HG03039 (cell line): ENCODE data around the gene TEX9.
A peak's percentile ranks its signal among the peaks of the same experiment; 100 is the strongest.
"Not testable (repeated sequence)": the region's sequence is repeated elsewhere in the genome, so short reads cannot be mapped to it uniquely, and the experiment has no call there.

Source experiments
- ATAC-seq: cut with Tn5 transposase; IDR thresholded peaks from one replicate; pipeline ENCODE4 v1.9.1; 2021; ENCODE audit warnings: mild to moderate bottlenecking, moderate library complexity; ENCODE audit not compliant: unreplicated experiment

Gene TEX9

DNA sequence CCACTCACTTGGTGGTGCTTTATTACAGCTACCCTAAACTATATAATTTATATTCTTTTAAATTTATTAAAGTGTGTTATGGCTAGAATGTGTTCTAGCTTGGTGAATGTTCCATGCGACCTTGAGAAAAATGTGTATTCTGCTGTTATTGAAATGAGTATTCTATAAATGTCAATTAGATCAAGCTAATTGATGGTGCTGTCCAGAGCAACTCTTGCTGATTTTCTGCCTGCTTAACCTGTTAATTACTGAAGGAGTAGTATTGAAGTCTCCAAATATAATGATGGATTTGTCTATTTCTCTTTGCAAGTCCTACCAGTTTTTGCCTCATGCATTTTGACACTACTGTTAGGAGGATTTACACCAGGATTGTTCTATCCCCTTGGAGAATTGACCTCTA, 3.2 kb upstream of the TEX9 start:
- ATAC-seq: no peak

GRCh38 chr15:56366211-56366610, 985 bp downstream of the TEX9 start:
- ATAC-seq: no peak

- ATAC-seq: no peak
Observed at GRCh38 chr15:56367156-56367555, 1.9 kb downstream of the TEX9 start.

GRCh38 chr15:56369234-56369633, 4.0 kb downstream of the TEX9 start:
- ATAC-seq: no peak

DNA sequence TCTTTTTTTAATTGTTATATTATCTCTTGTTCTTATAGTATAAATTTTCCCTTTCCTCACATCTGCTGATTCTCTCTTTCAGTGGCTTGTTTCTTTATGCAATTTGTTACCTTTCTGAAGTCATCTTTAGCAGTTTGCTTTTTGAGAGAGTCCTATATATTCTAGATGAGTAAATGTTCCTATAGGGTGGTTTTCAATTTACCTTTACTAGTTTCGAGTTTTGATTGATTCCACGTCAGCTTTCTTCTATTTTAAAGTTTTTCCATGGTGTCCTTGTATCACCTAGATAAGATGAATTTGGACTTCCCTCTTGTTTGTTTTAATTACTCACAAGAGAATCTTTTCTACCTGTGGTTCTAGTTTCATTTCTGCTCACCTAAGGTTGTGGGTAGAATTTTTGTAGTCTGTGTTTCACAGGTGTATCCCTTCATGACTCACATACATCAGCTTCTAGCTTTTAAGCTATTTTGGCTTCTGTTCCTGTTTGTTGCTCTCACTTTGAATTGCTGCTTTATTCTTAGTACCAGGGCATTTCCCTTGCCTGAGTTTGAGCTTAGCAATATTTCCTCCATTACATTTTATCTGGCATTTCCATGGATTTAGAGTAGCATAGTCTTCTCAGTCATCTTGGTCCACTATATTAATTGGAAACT, 6.4 kb downstream of the TEX9 start:
- ATAC-seq: peak; percentile 88

GRCh38 chr15:56374693-56375092, 9.5 kb downstream of the TEX9 start:
- not testable (repeated sequence) for ATAC-seq

- ATAC-seq: not testable (repeated sequence)
Observed at GRCh38 chr15:56377822-56378221, 12.6 kb downstream of the TEX9 start.

DNA sequence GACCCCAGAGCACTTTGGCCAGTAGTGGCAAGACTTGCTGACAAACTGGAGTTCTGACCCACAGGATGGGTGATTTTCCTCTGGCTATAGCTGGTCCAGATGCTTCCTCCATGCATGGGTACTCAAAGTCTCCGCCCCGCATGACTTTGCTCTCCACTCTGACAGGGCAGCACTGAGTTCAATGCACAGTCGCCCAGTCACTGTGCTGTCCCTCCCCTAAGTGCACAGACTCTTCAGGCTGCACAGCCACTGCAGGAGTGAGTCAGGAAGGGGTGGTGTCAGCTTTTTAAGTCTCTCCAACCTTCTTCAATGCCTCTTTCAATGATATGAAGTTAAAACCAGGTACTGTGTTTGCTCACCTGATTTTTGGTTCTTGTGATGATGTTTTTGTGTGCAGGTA, 17.8 kb downstream of the TEX9 start:
- ATAC-seq: no peak

- no peak for ATAC-seq
Observed at GRCh38 chr15:56385908-56386307, 20.7 kb downstream of the TEX9 start.

GRCh38 chr15:56390739-56391267, 25.6 kb downstream of the TEX9 start:
- no peak for ATAC-seq

DNA sequence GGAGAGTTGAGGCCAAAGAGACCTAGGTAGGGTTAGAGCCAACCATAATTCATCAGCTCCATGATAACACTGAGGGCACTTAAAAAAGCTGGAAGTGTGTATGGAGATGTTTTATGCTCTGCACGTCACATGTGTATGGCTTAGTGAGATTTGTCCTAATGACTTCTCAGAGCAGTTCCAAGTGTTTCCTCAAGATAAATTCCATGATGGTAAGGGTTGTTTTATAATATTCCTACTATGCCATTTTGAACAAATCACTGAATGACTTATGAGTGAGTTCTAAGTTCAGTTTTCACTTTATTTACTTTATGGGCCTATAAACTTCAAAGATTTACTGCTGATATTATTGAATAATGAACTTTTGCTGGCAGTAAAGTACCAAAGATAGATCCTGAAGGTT, 28.1 kb downstream of the TEX9 start:
- no peak for ATAC-seq

GRCh38 chr15:56394909-56395308, 29.7 kb downstream of the TEX9 start:
- ATAC-seq: no peak

- not testable (repeated sequence) for ATAC-seq
Observed at GRCh38 chr15:56397325-56397724, 32.1 kb downstream of the TEX9 start.

GRCh38 chr15:56399209-56399608, 34.0 kb downstream of the TEX9 start:
- ATAC-seq: not testable (repeated sequence)

DNA sequence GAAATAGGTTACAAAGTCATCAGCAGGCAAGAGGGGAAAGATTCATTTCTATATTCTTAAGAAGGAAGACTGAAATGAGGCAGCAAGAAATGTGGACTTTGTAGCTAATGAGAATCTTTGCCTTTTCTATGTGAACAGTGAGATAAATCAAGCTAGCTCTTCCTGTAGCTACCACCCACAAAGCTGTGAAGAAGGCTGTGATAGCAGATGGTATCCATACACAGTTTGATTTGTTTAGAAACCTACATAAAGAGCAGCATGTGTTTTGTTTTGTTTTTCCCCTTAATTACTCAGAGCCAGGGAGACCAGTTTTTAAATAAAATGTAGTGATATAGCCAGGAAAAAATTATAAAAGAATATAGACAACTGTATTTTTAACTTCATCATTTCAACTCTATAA, 45.5 kb downstream of the TEX9 start:
- no peak for ATAC-seq

DNA sequence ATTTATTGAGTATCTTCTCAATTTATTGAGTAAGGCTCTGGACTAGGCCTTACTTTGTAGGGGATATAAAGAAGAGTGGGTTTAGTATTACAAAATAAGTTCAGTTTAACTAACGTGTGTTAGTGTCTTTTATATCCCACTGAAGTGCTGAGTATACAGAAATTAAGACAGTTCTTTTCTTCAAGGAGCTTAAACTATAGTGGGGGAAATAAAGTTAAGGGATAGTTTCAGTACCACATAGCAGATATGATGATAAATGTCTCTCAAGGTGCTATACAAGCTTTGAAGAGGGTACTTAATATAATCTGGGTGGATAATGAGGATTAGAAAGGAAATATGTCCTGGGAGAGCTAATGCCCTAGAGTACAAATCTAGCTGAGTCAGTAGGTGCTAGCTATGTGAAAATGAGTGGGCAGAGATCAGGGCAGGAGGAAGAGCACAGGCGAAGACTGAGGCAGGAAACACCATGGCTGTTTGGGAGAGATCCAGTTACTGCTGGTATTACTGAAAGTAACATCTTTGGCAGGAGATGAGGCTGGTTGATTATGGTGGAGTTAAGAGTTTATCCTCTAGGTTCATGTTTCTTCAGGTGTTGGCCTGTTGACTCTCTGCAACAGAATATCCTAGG, 46.0 kb downstream of the TEX9 start:
- no peak for ATAC-seq

DNA sequence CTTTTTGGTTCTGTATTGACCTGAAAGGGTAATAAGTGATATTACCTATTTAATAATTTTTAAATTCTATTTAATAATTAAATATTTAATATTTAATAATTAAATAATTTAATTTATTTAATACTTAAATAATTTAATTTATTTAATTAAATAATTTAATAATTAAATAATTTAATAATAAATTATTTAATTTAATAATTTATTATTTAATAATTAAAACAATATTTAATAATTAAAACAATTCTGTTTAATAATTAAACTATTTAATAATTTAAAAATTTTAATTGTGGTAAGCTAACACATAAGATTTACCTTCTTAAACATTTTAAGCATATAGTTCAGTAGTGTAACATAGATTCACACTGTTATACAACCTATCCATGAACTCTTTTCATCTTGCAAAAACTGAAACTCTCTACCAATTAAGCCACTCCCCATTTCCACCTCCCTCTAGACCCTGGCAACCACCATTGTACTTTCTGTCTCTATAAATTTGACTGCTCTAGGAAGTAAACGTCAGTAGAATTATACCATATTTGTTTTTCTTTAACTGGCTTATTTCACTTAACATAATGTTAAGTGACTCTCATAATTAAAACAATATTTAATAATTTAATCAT, 48.0 kb downstream of the TEX9 start:
- not testable (repeated sequence) for ATAC-seq

DNA sequence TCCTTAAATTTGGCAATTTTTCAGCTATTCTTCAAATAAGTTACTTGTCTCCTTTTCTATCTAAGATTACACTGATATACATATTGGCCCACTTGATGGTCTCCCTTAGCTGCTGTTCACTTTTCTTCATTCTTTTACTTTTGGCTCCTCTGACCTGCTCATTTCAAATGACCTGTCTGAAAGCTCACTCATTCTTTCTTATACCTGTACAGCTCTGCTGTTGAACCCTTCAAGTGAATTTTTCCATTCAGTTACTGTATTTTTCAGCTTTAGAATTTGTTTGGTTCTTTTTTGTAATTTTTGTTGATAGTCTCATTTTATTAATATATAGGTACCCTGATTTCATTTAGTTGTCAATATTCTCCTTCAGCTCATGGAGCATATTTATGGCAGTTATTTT, 60.0 kb downstream of the TEX9 start:
- ATAC-seq: no peak

- no peak for ATAC-seq
Observed at GRCh38 chr15:56425976-56426375, 60.8 kb downstream of the TEX9 start.

GRCh38 chr15:56428821-56429458, 63.7 kb downstream of the TEX9 start:
- no peak for ATAC-seq

GRCh38 chr15:56432304-56432703, 67.1 kb downstream of the TEX9 start:
- no peak for ATAC-seq
